HepG2 (cell line): Measurements from ENCODE around the gene WNT3. TPM values are rescaled to one million over a fixed set of nuclear protein-coding genes. Genes with fewer than 3 reads are reported as not detected.

Experiments used
- CAMTA2 ChIP-seq: sonication (generic); formaldehyde crosslinking; IDR thresholded peaks from 2 replicates; pipeline ENCODE4 v1.4.0; 2020; ENCODE audit warnings: mild to moderate bottlenecking, missing genetic modification reagents, borderline replicate concordance
- E2F2 ChIP-seq: sonication (generic); formaldehyde crosslinking; IDR thresholded peaks from 2 replicates; pipeline ENCODE4 v1.4.0; 2020; ENCODE audit warnings: missing genetic modification reagents, borderline replicate concordance
- ELK4 ChIP-seq: sonication (generic); formaldehyde crosslinking; IDR thresholded peaks from 2 replicates; pipeline ENCODE4 v1.9.0; 2021; ENCODE audit warnings: missing genetic modification reagents, borderline replicate concordance
- HDAC2 ChIP-seq: sonication (generic); formaldehyde crosslinking; IDR thresholded peaks from 2 replicates; pipeline ENCODE4 v1.4.0; 2020; ENCODE audit warnings: missing genetic modification reagents
- KDM5A ChIP-seq: fragments of 200-600 bp; sonication (generic); IDR thresholded peaks from 2 replicates; pipeline ENCODE4 v1.7.0; 2018; ENCODE audit warnings: antibody characterized with exemption, mild to moderate bottlenecking, low read length, borderline replicate concordance
- MTA1 ChIP-seq: sonication (generic); formaldehyde crosslinking; IDR thresholded peaks from 2 replicates; pipeline ENCODE4 v1.4.0; 2020; ENCODE audit warnings: missing genetic modification reagents, mild to moderate bottlenecking, borderline replicate concordance
- POGK ChIP-seq: sonication (generic); formaldehyde crosslinking; conservative IDR thresholded peaks from 2 replicates; pipeline ENCODE4 v1.8.0; 2022; ENCODE audit warnings: mild to moderate bottlenecking, moderate library complexity, missing genetic modification reagents
- POLR2A ChIP-seq, 2 experiments: IDR thresholded peaks; 2 replicates each; pipeline ENCODE4 v1.6.1; 2011; ENCODE audit warnings: low read depth in 2 of 2, low read length in 2 of 2, mild to moderate bottlenecking in 1 of 2, moderate library complexity in 1 of 2; ENCODE audit not compliant: insufficient read depth in 1 of 2
- PRMT3 ChIP-seq: sonication (generic); formaldehyde crosslinking; IDR thresholded peaks from 2 replicates; pipeline ENCODE4 v1.8.1; 2022; ENCODE audit warnings: low read depth, mild to moderate bottlenecking, moderate library complexity, missing genetic modification reagents, borderline replicate concordance
- SIX4 ChIP-seq: sonication (generic); formaldehyde crosslinking; IDR thresholded peaks from 2 replicates; pipeline ENCODE4 v1.4.0; 2020; ENCODE audit warnings: missing genetic modification reagents
- SRSF4 ChIP-seq: fragments of 200-400 bp; formaldehyde crosslinking; IDR thresholded peaks from one replicate; pipeline ENCODE4 v1.6.1; 2018; ENCODE audit warnings: mild to moderate bottlenecking, low read depth, low read length, moderate library complexity; ENCODE audit not compliant: poor library complexity, severe bottlenecking
- SYNCRIP ChIP-seq: fragments of 200-400 bp; formaldehyde crosslinking; IDR thresholded peaks from 2 replicates; pipeline ENCODE4 v1.6.1; 2018; ENCODE audit warnings: mild to moderate bottlenecking, low read depth, low read length; ENCODE audit not compliant: insufficient read depth
- ZBTB4 ChIP-seq: sonication (generic); formaldehyde crosslinking; IDR thresholded peaks from 2 replicates; pipeline ENCODE4 v1.4.0; 2020; ENCODE audit warnings: missing genetic modification reagents, mild to moderate bottlenecking, borderline replicate concordance
- ZFP37 ChIP-seq: sonication (generic); formaldehyde crosslinking; IDR thresholded peaks from 2 replicates; pipeline ENCODE4 v1.4.0; 2020; ENCODE audit warnings: missing genetic modification reagents, borderline replicate concordance
- ZNF224 ChIP-seq: sonication (generic); formaldehyde crosslinking; IDR thresholded peaks from 2 replicates; pipeline ENCODE4 v1.5.0; 2020; ENCODE audit warnings: mild to moderate bottlenecking, missing genetic modification reagents
- ZNF383 ChIP-seq: sonication (generic); formaldehyde crosslinking; IDR thresholded peaks from 2 replicates; pipeline ENCODE4 v1.4.0; 2020; ENCODE audit warnings: missing genetic modification reagents, mild to moderate bottlenecking, borderline replicate concordance
- ZNF510 ChIP-seq: sonication (generic); formaldehyde crosslinking; IDR thresholded peaks from 2 replicates; pipeline ENCODE4 v1.4.0; 2020; ENCODE audit warnings: low read depth, mild to moderate bottlenecking, missing genetic modification reagents
- ZNF543 ChIP-seq: sonication (generic); formaldehyde crosslinking; IDR thresholded peaks from 2 replicates; pipeline ENCODE4 v1.4.0; 2020; ENCODE audit warnings: mild to moderate bottlenecking, missing genetic modification reagents
- polyA plus RNA-seq, 8 experiments: library from polyadenylated mRNA; depleted of rRNA in 3 of 8; stranded (reverse) in 7 of 8; unstranded in 1 of 8; fragments of >200 nt; fragmentation: Illumina TruSeq in 4 of 8; extraction: Trizol in 4 of 8; gene quantifications; 2 replicates each; pipeline versions ENCODE4 v1.2.1 to v1.2.3, GENCODE V29; 2011 to 2016; ENCODE audit warnings: low read depth in 4 of 8, missing spikeins in 1 of 8, mixed read lengths in 1 of 8; ENCODE audit not compliant: insufficient read depth in 1 of 8
- total RNA-seq, 5 experiments: library from RNA; depleted of rRNA; stranded (reverse); fragments of >200 nt; fragmentation: Illumina TruSeq; extraction: Trizol; gene quantifications; 2 replicates each; pipeline ENCODE4 v1.2.3, GENCODE V29; 2016; ENCODE audit warnings: low read depth in 1 of 5
- TF ChIP-seq, protein P1 (sequence below): sonication (generic); formaldehyde crosslinking; IDR thresholded peaks from 2 replicates; pipeline ENCODE4 v1.4.0; 2020; ENCODE audit warnings: mild to moderate bottlenecking, missing genetic modification reagents, borderline replicate concordance

The WNT3 gene
- total and polyA plus RNA-seq, 2 of the 13 experiments (the other 11 are each of a cell fraction or from before 2014, with no cell fraction given), result 8.5 to 10.3 TPM

DNA sequence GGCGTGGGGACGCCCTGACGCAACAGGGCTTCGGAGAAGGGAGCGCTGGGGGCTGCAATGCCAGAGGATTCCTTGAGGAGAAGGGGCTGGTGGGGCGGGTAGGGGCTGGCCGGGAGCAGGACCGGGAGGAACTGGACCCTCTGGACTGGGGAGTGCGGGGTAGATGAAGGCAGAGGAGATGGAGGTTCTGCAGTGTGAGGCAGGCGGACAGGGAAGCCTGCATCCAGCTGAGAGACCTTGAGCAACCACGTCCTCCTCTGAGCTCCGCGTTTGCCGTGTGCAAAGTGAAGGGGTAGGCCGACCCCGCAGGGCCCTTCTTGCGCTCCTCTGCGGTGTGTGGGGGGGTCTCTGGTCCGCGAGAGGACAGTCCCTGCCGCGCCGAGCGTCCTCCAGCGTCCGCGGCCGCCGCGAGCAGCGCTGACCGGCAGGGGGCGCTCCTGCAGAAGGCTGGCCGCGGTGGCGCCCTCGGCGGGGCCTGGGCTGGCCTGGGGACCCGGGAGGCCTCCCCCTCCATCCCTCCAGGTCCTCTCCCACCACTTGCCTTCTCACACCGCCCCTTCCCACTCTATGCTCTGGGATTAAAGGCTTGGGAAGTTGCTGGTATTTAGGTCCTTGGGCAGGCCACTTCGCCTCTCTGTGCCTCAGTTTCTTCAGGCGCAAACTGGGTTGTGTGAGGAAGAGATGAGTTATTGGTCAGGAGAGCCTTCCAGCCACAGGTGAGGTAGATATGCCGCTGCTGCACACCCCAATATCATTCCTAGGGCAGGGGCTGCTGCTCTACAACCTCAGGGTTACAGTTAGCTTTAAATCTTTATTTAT, 23.3 kb upstream of the WNT3 start (continued):
- no peak for TF ChIP-seq ZBTB4 (CRISPR knock-in tag)
- no peak for TF ChIP-seq ZNF510
- TF ChIP-seq SYNCRIP, result no peak
- no peak for TF ChIP-seq ELK4 (CRISPR knock-in tag)
- TF ChIP-seq E2F2, result no peak
- TF ChIP-seq MTA1 (CRISPR knock-in tag), result no peak; the same call in 1 of the 2 replicates
- TF ChIP-seq CAMTA2, result no peak; the same call in 1 of the 2 replicates
- no peak for TF ChIP-seq ZNF543
- TF ChIP-seq ZNF224 (CRISPR knock-in tag), result no peak
- no peak for TF ChIP-seq POGK (CRISPR knock-in tag)
- TF ChIP-seq, protein P1, sequence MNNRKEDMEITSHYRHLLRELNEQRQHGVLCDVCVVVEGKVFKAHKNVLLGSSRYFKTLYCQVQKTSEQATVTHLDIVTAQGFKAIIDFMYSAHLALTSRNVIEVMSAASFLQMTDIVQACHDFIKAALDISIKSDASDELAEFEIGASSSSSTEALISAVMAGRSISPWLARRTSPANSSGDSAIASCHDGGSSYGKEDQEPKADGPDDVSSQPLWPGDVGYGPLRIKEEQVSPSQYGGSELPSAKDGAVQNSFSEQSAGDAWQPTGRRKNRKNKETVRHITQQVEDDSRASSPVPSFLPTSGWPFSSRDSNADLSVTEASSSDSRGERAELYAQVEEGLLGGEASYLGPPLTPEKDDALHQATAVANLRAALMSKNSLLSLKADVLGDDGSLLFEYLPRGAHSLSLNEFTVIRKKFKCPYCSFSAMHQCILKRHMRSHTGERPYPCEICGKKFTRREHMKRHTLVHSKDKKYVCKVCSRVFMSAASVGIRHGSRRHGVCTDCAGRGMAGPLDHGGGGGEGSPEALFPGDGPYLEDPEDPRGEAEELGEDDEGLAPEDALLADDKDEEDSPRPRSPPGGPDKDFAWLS, result no peak
- no peak for TF ChIP-seq ZNF383 (CRISPR knock-in tag)
- no peak for TF ChIP-seq SRSF4
- TF ChIP-seq KDM5A, result no peak
- TF ChIP-seq HDAC2 (CRISPR knock-in tag), result no peak
- no peak for TF ChIP-seq SIX4
- no peak for TF ChIP-seq ZFP37 (CRISPR knock-in tag)
- TF ChIP-seq POLR2A (IDR thresholded peaks at IDR 0.05; ENCODE audit: insufficient read depth in 1 of 2, low read depth in 2 of 2, low read length in 2 of 2), result no peak
- no peak for TF ChIP-seq PRMT3 (CRISPR knock-in tag)
